ENCODE results near the gene TLE7. TPM values are rescaled to one million over a fixed set of nuclear protein-coding genes. Genes with fewer than 3 reads are reported as not detected.

The TLE7 gene
- total RNA-seq, 4 donors from 2014 or later, result not detected

- peaks cover 0 to 56% (median 4%) of the 10 kb centered on the region in 4 donors for H3K27me3 ChIP-seq
- DNase-seq (ENCODE audit: extremely low spot score), result no peak
- intact Hi-C loops (cut with DNase I), result no loop called here
These were observed 32.7 kb downstream of the TLE7 start for GRCh38 chr16:71409011-71409775.

GRCh38 chr16:71408536-71408935 lies 33.3 kb downstream of the TLE7 start:
- 55% methylated on average over 3 of the region's 3 CpGs for WGBS
- intact Hi-C loops (cut with DNase I), result no loop called here

More at GRCh38 chr16:71409011-71409775, 32.7 kb downstream of the TLE7 start:
- Histone ChIP-seq H3K9me3 (peaks cover 0 to 7% (median 0%) of the 10 kb centered on the region in 4 donors), H3K36me3 (no peaks in the 10 kb centered on the region), H3K4me1 (peaks cover 0 to 9% (median 3%) of the 10 kb centered on the region in 4 donors), H3K4me3 (no peak overlapping the region), H3K27ac (replicated peaks in 1 of 4) (no peak overlapping the region)
- TF ChIP-seq POLR2AphosphoS5 (IDR thresholded peaks at IDR 0.05), result no peak
- TF ChIP-seq POLR2A (IDR thresholded peaks at IDR 0.05; ENCODE audit: low read depth), result no peak
- TF ChIP-seq EP300 (IDR thresholded peaks at IDR 0.05), result no peak
- no peak for TF ChIP-seq CTCF (IDR thresholded peaks at IDR 0.05)
- 50% methylated on average over 16 of the region's 16 CpGs for WGBS

GRCh38 chr16:71407731-71408130 lies 34.1 kb downstream of the TLE7 start:
- Histone ChIP-seq H3K27me3 (peaks cover 0 to 54% (median 4%) of the 10 kb centered on the region in 4 donors), H3K9me3 (peaks cover 0 to 8% (median 0%) of the 10 kb centered on the region in 4 donors), H3K27ac (replicated peaks in 1 of 4) (no peak overlapping the region), H3K4me3 (no peak overlapping the region), H3K36me3 (no peaks in the 10 kb centered on the region), H3K4me1 (peaks cover 0 to 7% (median 2%) of the 10 kb centered on the region in 4 donors)
- DNase-seq (ENCODE audit: extremely low spot score), result no peak
- TF ChIP-seq CTCF (IDR thresholded peaks at IDR 0.05) (no peak), POLR2A (IDR thresholded peaks at IDR 0.05; ENCODE audit: low read depth) (no peak), POLR2AphosphoS5 (IDR thresholded peaks at IDR 0.05) (no peak), EP300 (IDR thresholded peaks at IDR 0.05) (no peak)
- 90% methylated on average over 1 of the region's 1 CpG for WGBS
- intact Hi-C loops (cut with DNase I), result no loop called here

More at GRCh38 chr16:71408536-71408935, 33.3 kb downstream of the TLE7 start:
- H3K4me1 ChIP-seq, result peaks cover 0 to 9% (median 3%) of the 10 kb centered on the region in 4 donors
- H3K36me3 ChIP-seq, result no peaks in the 10 kb centered on the region
- H3K27ac ChIP-seq (replicated peaks in 1 of 4), result no peak overlapping the region
- H3K27me3 ChIP-seq, result peaks cover 0 to 51% (median 4%) of the 10 kb centered on the region in 4 donors
- no peak overlapping the region for H3K4me3 ChIP-seq
- no peak for TF ChIP-seq POLR2AphosphoS5 (IDR thresholded peaks at IDR 0.05)
- TF ChIP-seq CTCF (IDR thresholded peaks at IDR 0.05), result no peak
- no peak for TF ChIP-seq EP300 (IDR thresholded peaks at IDR 0.05)
- no peak for TF ChIP-seq POLR2A (IDR thresholded peaks at IDR 0.05; ENCODE audit: low read depth)
- H3K9me3 ChIP-seq, result peaks cover 0 to 8% (median 0%) of the 10 kb centered on the region in 4 donors
- no peak for DNase-seq (ENCODE audit: extremely low spot score)

GRCh38 chr16:71406724-71407123 lies 35.1 kb downstream of the TLE7 start:
- no peak for TF ChIP-seq CTCF (IDR thresholded peaks at IDR 0.05)
- no peak for TF ChIP-seq EP300 (IDR thresholded peaks at IDR 0.05)
- no peak for TF ChIP-seq POLR2A (IDR thresholded peaks at IDR 0.05; ENCODE audit: low read depth)
- TF ChIP-seq POLR2AphosphoS5 (IDR thresholded peaks at IDR 0.05), result no peak
- intact Hi-C loops (cut with DNase I), result no loop called here

More at GRCh38 chr16:71406724-71407123, 35.1 kb downstream of the TLE7 start:
- Histone ChIP-seq H3K4me1 (no peaks in the 10 kb centered on the region), H3K36me3 (no peaks in the 10 kb centered on the region), H3K27ac (replicated peaks in 1 of 4) (no peak overlapping the region), H3K27me3 (peaks cover 0 to 55% (median 0%) of the 10 kb centered on the region in 4 donors), H3K9me3 (peaks cover 0 to 8% (median 0%) of the 10 kb centered on the region in 4 donors), H3K4me3 (no peak overlapping the region)
- no peak for DNase-seq (ENCODE audit: extremely low spot score)
- WGBS, result 59% methylated on average over 7 of the region's 8 CpGs

Data from esophagus muscularis mucosa (tissue), 4 donors.